K562 (cell line): Measurements from ENCODE around the gene NTM. TPM values are rescaled to one million over a fixed set of nuclear protein-coding genes. Genes with fewer than 3 reads are reported as not detected.

Experiments
- ELK1 ChIP-seq: sonication (generic); formaldehyde crosslinking; IDR thresholded peaks from 2 replicates; pipeline ENCODE4 v1.8.1; 2022; ENCODE audit warnings: missing genetic modification reagents
- KDM4B ChIP-seq, 2 experiments: fragments of 450-650 bp in 1 of 2; sonication (generic) in 1 of 2; IDR thresholded peaks; 2 replicates each; pipeline ENCODE4 v1.6.1; 2016 to 2017; ENCODE audit warnings: borderline replicate concordance in 2 of 2, antibody characterized with exemption in 1 of 2, low read depth in 1 of 2, mild to moderate bottlenecking in 1 of 2
- ZNF24 ChIP-seq: fragments of 450-650 bp; IDR thresholded peaks from 2 replicates; pipeline ENCODE4 v1.6.1; 2016
- ZNF318 ChIP-seq, 2 experiments: fragments of 450-650 bp; IDR thresholded peaks; 2 replicates each; pipeline ENCODE4 v1.6.1; 2016; ENCODE audit warnings: mild to moderate bottlenecking in 2 of 2, borderline replicate concordance in 1 of 2, low read depth in 1 of 2, moderate library complexity in 1 of 2
- polyA plus RNA-seq, 8 experiments: library from polyadenylated mRNA; depleted of rRNA in 4 of 8; stranded (reverse) in 5 of 8; unstranded in 3 of 8; fragments of >200 nt; fragmentation: Nextera tagmentation in 2 of 8; fragmentation: Illumina TruSeq in 1 of 8; extraction: Ambion mirVana in 2 of 8; extraction: Trizol in 1 of 8; gene quantifications; 2 replicates each; pipeline versions ENCODE4 v1.2.1 to v1.2.3, GENCODE V29; 2011 to 2014; ENCODE audit warnings: inconsistent platforms in 1 of 8, missing spikeins in 1 of 8
- total RNA-seq, 7 experiments: library from RNA; depleted of rRNA in 6 of 7; stranded (reverse); fragments of >200 nt in 6 of 7; fragmentation: Illumina TruSeq in 2 of 7; extraction: Trizol in 2 of 7; gene quantifications; 2 replicates each; pipeline versions ENCODE4 v1.2.1 to v1.2.3, GENCODE V29; 2011 to 2021; ENCODE audit warnings: low replicate concordance in 1 of 7

The NTM gene
- total and polyA plus RNA-seq, 9 of the 15 experiments (the other 6 are each of a cell fraction or from before 2014, with no cell fraction given): not detected

- TF ChIP-seq ZNF318 (IDR thresholded peaks at IDR 0.05; ENCODE audit: borderline replicate concordance in 1 of 2, low read depth in 1 of 2) (no peak), KDM4B (IDR thresholded peaks at IDR 0.05; ENCODE audit: borderline replicate concordance in 2 of 2, low read depth in 1 of 2) (no peak), ELK1 (CRISPR knock-in tag) (no peak), ZNF24 (no peak)
Observed at GRCh38 chr11:132022733-132023478, 652.5 kb downstream of the NTM start (continued).
